HG02588 (cell line): ENCODE data around the gene BBS5.
A peak's percentile ranks its signal among the peaks of the same experiment; 100 is the strongest.
"Not testable (repeated sequence)": the region's sequence is repeated elsewhere in the genome, so short reads cannot be mapped to it uniquely, and the experiment has no call there.

Source experiments
- ATAC-seq: cut with Tn5 transposase; IDR thresholded peaks from one replicate; pipeline ENCODE4 v1.9.1; 2021; ENCODE audit warnings: mild to moderate bottlenecking, moderate library complexity; ENCODE audit not compliant: unreplicated experiment

Gene BBS5

DNA sequence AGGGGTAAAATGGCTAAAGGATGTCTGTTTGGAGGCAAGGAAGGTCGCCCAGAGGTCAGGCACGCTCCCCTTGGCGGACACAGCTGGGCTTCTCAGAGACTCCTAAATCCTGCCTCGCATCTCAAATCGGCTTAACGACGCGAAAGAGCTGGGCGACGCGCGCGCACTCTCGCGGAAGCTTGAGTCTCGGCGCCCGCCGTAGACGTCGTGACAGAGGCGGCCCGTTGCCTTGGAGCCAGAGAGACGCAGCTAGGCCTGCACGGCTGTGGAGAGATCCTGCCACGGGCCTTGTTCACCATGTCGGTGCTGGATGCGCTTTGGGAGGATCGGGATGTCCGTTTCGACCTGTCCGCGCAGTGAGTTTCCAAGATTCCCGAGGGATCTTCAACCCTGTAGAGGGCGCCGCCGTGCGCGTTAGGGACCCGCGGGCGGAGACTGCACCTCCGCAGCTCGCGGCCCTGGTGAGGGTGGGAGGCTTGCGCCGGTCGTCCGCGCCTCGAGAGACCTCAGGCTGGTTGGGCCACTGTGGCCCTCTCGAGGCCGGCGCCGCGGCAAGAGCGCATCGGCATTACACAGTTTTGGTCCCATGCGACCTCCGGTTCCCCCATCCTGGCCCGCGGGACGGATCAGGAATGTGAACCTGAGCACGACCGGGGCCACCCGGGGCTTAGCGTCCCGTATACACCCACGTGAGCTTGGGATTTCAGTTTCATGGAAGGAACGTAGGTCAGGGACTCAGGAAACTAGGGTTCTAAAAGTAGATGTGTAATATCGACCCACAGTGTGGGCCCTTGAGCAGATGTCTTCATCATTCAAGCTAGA lies at the start of gene BBS5:
TSS of gene BBS5 (plus strand) at position 238 of the 822 bp plus-strand sequence. CDS start at position 298, 60 bp downstream.
- peak; percentile 96 for ATAC-seq

DNA sequence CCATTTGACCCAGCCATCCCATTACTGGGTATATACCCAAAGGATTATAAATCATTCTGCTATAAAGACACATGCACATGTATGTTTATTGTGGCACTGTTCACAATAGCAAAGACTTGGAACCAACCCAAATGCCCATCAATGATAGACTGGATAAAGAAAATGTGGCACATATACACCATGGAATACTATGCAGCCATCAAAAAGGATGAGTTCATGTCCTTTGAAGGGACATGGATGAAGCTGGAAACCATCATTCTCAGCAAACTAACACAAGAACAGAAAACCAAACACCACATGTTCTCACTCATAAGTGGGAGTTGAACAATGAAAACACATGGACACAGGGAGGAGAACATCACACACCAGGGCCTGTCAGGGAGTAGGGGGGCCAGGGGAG lies 47.5 kb upstream of the BBS5 start:
- not testable (repeated sequence) for ATAC-seq

DNA sequence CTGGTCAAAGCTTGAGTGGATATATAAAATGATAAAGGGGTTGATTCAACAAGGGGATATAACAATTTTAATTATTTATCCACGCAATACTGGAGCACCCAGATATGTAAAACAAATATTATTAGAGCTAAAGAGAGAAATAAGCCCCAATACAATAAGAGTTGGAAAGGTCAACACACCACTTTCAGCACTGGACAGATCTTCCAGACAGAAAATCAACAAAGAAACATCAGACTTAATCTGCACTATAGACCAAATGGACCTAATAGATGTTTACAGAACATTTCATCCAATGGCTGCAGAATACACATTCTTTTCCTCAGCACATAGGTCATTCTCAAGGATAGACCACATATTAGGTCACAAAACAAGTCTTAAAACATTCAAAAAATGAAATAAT lies 45.1 kb upstream of the BBS5 start:
- not testable (repeated sequence) for ATAC-seq

DNA sequence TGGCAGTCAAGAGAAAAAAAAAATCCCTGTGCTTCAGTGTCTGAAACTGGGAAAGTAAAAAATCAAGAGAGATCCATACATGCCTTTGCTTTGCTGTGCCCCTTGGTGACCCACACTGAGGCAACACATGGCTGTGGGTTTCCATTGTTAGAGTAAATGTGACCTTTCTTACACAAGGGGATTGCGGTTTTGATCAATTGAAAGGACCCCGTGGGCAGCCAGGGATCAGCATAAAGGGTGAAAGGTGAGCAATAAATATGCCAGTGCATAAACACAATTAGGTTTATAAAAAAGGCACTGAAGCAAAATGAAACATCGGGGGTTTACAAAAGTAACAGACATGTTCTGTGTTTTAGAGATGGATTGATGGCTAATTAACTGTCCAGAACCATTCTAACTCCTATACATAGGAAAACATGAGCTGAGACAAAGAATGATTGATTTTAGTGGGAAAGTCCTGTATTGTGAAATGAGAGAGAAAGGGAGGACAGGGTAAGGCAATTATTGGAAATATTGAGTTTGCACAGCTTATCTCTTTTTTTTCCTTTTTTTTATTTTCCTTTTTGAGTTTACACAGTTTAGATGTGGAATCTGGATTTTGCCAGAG lies 40.7 kb upstream of the BBS5 start:
- ATAC-seq = no peak

DNA sequence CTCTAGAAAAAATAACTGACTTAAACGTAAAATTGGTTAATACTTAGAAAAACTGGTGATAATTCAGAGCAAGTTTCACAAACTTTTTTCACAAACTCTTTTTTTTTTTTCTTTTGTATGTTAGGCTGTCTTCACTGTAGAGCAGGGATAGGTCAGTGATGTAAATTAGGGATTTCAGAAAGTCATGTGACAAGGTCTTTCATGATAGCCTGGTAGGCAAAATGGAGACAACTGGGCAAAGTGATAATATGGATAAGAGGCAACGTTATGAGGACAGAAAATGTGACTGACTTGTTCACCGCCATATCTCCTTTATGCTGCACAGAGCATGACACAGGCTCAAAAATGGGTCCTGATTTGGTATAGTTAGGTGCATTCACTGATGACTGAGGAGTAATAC lies 39.4 kb upstream of the BBS5 start:
- ATAC-seq = no peak

DNA sequence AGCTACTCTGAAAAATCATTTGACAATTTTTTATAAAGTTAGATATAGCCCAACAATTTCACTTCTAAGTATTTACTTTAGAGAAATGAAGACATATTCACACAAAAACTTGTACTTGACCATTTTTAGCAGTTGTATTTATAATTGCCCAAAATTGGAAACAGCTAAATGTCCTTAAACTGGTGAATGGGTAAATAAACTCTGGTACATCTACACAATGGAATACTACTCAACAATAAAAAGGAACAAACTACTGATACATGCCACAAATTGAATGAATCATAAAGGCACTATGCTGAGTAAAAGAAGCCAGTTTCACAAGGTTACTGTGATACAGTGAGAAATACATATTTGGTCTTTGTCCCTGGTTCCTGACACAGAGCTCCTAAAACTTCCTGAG lies 32.8 kb upstream of the BBS5 start:
- no peak for ATAC-seq

DNA sequence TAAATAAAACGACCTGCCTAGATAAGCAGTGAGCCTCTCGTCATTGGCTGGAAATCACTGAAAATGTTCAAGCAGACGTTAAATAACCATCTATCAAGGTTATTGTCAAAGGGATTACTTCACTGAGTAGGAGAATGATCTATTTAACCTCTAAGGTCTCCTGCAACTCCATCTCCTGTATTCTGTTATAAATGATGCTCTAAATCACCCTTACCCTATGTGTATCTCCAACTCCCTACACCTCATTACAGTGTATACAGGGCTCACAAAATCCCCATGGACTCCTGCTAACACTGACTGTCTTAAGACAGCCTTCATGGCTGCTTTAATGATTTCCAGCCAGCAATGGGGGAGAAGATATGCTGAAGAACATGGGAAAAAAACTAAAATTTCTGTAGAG lies 31.0 kb upstream of the BBS5 start:
- ATAC-seq = no peak

DNA sequence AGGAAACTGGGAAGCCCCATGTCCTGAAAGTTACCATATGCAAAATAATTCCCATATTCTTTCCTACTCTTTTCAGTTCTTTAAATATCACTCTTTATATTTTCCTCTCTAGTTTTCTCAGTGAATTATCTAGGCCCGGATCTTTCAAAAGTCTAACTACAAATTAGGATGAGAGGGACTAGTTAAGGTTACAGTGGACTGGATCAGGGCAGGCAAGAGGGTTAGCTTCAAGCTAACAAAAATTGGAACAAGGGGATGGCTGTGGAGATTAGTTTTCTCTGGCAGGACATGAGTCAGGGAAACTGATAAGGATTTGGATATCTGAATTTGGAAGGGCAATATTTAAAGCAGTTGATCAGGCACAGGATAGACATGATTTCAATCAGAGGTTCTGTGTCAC lies 30.4 kb upstream of the BBS5 start:
- no peak for ATAC-seq

DNA sequence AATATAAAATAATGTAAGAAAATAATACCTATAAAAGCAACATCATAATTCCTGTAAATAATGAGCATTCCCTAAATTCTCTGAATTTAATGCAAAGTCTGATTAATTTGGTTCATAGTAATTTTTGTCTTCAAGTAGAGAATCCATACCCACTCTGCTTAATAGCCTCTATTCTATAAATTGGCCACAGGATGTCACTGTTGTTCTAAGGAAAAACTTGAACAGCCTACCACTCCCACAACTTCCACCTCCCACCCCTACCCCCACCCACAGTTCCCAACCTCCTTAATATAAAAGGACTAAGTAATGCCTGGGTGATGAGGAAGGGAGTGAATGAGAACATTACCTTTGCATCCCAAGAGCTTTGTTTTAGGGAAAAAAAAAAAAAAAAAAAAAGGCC lies 27.2 kb upstream of the BBS5 start:
- ATAC-seq = no peak

DNA sequence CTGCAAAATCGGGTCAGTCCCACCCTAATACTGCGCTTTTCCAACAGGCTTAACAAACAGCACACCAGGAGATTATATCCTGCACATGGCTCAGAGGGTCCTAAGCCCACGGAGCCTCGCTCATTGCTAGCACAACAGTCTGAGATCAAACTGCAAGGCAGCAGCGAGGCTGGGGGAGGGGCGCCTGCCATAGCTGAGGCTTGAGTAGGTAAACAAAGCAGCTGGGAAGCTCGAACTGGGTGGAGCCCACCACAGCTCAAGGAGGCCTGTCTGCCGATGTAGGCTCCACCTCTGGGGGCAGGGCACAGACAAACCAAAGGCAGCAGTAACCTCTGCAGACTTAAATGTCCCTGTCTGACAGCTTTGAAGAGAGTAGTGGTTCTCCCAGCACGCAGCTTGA lies 26.2 kb upstream of the BBS5 start:
- ATAC-seq = not testable (repeated sequence)

DNA sequence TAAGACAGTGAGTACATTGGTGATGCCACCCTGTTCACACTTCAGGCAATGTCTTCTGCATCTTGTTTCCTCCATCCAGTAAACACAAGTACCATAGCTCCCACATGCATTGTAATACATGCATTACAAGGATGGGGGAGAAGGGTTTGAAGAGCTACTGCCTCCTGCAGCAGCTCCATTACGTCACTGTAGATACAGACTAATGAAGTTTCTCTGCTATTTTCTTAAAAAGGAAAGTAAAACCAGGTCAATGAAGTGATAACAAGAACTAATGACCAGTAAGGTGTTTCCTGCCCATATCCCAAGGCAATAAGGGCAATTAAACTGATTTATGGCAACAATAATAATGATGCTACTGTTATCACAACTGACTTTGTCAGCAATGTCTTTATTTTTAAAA lies 18.2 kb upstream of the BBS5 start:
- ATAC-seq = no peak

DNA sequence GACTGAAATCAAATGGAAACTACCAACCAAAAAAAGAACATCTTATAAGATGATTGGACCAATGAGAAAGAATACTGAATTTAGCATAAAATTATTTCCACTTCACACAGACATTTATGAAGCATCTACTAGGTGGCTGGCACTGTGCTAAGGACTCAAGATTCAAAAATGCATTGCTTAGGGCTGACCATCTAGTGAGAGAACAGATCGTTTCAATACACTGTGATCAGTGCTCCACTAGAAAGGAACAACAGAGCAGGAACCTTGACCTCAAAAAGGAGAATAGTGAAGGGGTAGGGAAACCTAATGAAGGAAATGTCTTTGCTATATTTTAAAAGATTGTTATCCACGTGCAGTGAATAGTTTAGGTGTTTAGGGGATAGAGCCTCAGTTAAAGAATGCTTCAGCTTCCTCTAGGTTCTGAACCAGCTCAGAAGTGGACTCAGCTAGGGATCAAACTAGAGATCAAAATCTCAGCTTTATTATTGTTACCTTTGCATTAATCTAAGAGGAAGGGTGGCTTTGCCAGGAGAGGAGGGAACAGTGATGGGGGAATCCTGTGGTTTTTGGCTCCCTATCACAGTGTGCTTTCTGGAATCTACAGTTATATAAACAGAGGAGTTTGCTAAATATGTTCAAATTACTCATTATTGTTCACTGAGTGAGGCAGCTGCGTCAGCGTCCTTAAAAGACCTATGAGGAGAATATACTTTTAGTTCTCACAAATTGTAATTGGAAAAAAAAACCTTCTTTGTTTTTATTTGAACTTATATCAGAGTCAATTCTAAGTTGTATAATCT lies 16.2 kb upstream of the BBS5 start:
- ATAC-seq = no peak

DNA sequence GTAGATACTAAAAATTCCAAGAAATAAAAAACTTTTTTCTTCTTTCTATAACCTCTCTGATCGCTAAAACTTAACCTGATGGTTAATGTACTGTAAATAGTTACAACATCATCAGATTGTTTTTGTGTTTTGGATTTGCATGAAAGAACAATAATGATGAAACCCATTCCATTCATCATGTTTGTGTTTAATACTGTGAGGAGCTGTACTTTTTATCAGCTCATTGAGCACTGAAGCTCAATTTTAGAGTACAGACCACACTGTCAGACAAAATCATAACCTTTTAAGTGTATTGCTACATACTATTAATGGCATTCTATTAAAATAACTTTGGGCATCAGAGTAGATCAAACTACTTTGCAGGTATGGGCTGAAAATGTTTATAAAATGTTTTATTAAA lies 14.8 kb upstream of the BBS5 start:
- no peak for ATAC-seq

DNA sequence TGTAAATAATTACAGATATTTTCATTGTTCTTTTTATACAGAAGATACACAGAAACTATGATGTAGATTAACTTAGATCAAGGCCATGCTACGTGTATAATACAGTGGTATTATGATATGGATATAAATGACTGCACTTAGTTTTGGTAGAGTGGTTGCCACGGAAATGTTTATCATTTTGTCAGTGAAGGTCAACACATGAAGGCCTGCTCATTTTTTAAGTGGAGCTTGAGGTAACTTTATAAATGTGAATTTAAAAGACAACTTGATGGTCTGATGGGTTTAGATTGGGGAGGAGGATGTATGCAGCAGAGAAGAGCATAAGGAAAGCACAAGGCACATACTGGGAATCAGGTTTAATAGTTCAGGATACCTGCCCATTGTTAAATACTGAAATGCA lies 14.4 kb upstream of the BBS5 start:
- no peak for ATAC-seq

DNA sequence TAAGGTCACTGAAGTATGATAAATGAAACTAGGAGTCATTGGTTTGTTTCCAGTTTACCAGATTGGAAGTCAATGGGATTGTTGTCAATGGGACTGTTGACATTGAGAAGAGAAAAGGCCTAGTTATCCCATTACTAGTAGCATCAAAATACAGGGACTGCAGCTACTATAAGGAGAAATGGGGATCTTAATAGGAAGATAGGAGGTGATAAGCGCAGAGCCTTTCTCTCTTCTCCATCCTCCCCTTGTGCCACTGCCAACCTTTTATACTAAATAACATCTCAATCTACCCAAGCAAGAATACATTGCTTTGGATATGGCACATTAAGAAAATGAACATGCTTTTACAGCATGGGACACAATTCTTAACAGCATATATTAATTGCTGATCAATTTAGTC lies 10.5 kb upstream of the BBS5 start:
- no peak for ATAC-seq

DNA sequence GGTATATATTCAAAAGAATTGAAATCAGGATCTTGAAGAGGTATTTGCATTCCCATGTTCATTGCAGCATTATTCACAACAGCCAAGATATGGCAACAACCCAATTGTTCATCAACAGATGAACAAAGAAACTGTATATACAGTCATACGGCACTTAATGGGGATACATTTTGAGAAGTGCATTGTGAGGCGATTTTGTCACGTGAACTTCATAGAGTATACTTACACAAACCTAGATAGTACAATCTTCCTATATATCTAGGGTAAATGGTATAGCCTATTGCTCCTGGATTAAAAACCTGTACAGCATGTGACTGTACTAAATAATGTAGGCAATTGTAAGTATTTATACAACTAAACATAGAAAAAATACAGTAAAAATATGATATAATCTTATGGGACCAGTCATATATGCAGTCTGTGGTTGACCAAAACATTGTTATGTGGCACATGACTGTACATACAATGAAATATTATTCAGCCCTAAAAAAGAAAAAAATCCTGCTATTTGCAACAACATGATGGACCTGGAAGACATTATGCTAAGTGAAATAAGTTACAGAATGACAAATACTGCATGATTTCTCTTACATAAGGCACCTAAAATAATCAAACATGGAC lies 9.2 kb upstream of the BBS5 start:
- ATAC-seq = no peak

DNA sequence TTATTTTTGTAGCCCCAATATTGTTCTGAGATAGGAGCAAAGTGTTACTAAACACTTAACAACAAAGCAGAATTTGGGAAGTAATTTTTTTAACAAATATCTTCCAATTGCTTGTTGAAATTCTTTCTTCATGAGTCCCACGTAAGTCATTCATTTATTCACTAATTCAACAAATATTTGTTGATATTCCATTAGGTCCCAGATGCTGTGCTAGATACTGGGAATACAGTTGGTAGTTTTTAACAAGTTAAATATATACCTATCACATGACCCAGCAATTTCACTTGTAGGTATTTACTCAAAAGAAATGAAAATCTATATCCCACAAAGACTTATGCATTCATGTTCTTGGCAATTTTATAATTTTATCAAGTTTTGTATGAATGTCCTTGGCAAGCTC lies 7.0 kb upstream of the BBS5 start:
- no peak for ATAC-seq

DNA sequence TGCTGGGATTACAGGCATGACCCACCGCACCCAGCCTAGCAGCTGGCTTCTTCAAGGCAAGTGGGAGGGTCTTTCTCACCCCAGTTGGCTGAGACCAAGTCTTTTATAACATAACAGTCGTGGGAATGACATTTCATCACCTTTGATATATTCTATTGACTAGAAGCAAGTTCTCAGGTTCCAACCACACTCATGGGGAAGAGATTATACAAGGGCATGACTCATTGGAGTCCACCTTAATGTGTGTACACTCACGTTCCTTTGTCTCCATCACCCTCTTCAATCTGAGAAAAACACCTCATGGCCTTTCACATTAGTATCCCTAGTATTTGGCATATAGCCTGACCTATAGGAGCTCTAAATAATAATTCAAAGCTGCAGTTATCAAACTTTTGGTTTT lies 2.8 kb upstream of the BBS5 start:
- no peak for ATAC-seq

DNA sequence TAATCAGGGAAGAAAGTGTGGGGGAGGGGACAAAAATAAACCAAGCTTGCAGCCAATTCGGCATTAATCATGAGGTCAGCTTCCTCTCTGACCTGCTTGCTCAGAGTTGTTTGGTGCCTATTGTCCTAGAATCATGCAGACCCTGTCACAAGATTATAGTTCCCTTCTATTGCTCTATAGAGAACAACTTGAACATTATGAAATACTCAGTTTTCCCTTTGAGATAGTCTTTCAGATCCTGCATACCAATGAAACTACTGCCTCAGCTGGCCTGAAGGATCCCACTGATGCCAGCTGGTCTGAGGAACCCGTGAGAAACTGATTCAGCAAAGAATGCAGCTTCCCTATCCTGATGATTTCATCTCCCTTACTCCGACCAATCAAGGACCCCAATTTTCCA lies 955 bp upstream of the BBS5 start:
- no peak for ATAC-seq

DNA sequence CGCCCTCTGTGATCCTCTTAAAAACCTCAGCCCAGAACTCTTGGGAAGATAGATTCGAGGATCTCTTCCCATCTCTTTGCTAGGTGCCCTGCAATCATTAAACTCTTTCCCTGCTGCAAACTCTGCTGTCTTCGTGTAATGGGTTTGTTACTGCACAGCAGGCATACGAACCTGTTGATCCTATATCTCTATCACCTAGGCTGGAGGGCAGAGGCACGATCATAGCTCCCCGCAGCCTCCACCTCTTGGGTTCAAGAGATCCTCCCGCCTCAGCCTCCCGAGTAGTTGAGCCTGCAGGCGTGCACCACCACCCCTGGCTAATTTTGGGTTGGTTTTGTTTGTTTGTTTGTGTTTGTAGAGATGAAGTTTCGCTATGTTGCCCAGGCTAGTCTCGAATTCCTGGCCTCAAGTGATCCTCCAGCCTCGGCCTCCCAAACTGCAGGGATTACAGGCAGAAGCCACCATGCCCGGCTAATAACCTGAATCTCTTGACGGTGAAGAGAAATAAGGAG lies 493 bp upstream of the BBS5 start:
- ATAC-seq = no peak

DNA sequence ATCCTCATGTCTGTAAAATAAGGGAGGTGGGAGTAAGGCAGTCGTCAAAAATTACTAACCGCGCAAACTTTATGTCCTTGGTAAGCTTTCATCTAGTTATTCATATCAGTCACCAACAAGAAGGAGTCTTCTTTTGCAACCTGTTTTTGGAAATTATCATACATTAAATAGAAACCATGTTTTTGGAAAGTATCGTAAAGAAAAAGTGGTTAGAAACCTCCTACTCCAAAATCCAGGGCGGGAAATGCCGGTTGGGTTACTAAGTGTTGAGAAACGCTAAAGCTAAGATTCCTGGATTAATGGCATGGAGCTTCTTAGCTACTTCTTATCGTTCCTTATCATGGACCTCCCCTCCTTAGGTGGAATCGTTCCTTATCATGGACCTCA lies 778 bp downstream of the BBS5 start:
- no peak for ATAC-seq
